Measurements from ENCODE around the gene SLC16A7.
A peak's percentile ranks its signal among the peaks of the same experiment; 100 is the strongest.
"Not testable (repeated sequence)": the region's sequence is repeated elsewhere in the genome, so short reads cannot be mapped to it uniquely, and the experiment has no call there.

Gene SLC16A7

GRCh38 chr12:59737725-59738463, 142.1 kb downstream of the SLC16A7 start:
- no peak for DNase-seq

DNA sequence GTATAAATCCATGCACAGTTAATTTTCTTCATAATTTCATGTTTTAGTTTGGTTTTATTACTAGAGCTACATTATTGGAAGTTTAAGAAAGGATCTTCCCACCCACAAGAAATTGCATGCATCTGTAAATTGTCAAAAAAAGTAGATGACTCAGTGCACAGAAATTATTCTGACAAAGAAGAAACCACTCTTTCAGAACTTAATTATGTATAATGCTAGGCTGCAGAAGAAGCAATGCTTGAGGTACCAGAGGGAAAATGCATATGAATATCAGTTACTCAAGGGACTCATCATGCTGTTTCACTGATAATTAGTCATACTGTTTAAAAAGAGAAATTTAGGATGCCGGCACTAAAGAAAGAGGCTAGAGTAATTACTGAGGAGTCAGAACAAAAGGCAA, 147.0 kb downstream of the SLC16A7 start:
- no peak for DNase-seq

GRCh38 chr12:59744564-59744963, 148.7 kb downstream of the SLC16A7 start:
- DNase-seq, result no peak

DNA sequence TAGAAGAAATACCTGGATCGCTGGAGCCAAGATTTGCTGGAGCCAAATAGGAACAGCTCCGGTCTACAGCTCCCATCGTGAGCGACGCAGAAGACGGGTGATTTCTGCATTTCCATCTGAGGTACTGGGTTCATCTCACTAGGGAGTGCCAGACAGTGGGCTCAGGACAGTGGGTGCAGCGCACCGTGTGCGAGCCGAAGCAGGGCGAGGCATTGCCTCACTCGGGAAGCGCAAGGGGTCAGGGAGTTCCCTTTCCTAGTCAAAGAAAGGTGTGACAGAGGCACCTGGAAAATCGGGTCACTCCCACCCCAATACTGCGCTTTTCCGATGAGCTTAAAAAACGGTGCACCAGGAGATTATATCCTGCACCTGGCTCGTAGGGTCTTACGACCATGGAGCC, 155.3 kb downstream of the SLC16A7 start:
- not testable (repeated sequence) for DNase-seq

DNA sequence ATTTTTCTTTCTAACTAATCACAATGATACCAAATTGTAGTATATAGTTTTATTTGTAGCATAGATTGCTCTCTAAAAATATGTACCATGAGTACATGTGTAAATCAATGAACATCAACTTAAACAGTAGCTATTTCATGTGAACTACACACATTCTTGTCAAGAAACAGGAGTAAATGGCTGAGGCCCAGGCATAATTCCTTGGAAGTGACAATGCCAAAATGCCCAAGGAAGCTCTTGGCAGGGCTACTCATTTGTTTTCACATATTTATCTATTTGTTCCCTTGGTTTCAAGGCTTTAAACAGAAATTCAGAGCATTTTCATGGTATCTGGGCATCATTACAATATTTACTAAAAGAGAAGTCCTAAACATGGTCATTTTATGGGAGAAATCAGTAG, 165.7 kb downstream of the SLC16A7 start:
- no peak for DNase-seq

DNA sequence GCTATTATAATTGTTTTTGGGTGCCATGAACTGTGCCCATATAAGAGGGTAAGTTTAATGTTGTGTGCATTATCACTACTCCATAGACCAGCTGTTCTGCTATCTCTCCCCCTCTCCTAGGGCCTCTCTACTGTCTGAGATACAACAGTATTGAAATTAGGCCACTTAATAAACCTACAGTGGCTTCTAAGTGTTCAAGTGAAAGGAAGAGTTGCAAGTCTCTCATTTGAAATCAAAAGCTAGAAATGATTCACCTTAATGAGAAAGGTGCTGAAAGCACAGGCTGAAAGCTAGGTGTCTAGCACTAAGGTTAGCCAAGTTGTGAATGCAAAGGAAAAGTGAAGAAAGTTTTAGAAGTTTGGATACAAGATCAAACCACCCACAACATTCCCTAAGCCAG, 168.0 kb downstream of the SLC16A7 start:
- DNase-seq, result no peak

GRCh38 chr12:59768031-59768430, 172.2 kb downstream of the SLC16A7 start:
- DNase-seq, result no peak

DNA sequence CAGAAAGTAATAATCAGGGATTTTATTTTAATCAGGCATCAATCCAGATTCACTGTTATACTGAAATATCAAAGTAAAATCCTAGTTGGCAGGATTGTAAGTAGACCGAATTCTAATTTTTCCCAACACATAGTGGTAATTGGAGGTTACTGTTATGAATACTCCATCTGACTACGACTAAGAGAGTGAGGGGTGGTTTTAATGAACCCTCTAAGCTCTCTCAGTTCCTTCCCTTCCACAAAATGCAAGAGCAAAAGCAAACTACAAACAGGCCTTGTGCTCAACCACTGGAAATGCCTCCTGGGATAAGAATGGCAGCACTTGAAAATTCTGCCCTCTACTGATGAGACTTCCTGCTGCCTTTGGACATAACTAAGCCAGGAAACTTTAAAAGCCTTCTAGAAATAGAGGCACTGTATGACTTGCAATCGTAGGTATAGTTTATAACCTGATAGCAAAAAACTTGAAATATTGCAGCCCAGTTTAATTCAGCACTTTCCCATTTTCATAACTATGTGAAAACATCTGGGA, 184.8 kb downstream of the SLC16A7 start:
- no peak for DNase-seq

- no peak for DNase-seq
Measured at GRCh38 chr12:59787610-59788009, 191.8 kb downstream of the SLC16A7 start.

DNA sequence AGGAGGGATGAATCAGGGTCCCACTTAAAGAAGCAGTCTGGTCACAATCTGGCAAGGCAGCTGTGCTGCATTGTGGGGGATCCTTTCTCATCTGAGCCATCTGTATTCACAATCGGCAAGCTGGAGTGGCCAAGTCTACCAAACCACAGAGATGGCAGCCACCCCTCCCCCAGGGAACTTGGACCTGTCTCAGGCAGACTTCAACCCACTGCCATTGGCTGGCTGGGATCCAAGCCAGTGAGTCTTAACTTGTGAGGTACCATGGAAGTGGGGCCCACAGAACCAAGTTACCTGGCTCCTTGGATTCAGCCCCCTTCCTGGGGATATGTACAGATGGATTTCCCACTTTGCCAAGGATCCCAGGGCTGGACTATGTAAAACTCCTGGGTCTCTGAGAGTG, 196.8 kb downstream of the SLC16A7 start:
- DNase-seq, result no peak

GRCh38 chr12:59803735-59804134, 207.9 kb downstream of the SLC16A7 start:
- DNase-seq, result no peak

DNA sequence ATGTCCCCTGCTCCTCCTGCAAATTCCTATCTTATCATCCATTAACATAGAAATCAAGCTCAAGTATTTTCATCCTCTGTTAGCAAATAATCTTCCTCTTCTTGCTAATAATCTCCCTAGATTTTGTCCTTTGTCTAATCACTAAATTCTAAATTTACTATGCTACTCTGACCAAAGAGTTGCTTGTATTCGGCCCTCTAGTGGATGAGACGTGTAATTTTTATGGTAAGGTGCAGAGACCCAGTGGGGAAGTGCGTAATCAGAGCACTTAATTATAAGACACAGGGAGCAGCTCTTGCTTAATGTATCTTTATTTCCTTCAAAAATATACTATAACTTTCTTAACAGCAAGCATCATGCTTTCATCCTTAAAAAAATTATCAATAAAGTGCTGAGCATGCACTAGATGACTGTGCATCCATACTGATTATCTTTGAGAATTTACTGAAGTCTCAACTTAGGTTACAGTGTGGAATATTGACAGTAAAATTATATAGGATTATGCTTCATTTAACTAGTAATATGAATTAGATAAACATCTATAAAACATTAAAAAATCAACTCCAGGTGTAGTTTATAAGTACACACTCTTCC, 212.6 kb downstream of the SLC16A7 start:
- DNase-seq, result peak; percentile 46

DNA sequence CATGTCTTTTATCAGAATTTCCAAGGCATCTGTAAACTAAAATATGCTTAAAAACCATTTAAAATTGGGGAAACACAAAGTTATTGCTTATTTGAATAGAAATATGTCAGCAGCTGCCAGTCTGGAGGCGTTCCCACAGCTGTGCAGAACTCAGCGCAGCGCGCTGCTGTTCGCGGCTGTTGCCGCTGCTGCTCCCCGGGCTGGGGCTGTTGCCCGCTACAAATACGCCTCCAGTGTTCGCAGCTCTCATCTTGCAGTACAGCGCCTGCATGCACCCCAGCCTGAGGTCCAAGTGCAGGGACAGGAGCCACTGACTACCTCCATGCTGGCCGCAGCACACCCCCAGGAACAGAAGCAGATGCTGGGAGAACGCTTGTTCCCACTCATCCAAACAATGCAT, 216.2 kb downstream of the SLC16A7 start:
- DNase-seq, result no peak

DNA sequence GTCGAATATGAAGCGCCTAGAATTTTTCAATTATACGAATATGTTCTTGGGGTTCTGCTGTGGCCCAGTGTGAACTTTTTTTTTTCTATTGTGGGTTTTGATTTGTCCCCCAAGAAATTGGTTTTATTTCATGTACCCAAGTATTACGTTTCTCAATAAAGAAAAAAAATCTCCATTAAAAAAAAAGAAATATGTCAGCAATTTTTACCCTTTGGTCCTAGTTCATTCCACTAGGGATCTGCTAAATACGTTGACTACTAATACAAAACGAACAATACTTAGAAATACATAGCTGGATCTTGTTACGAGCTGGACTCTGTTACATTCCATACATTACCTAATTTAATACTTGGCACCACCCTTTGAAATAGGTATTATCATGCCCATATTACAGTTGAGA, 216.9 kb downstream of the SLC16A7 start:
- no peak for DNase-seq

DNA sequence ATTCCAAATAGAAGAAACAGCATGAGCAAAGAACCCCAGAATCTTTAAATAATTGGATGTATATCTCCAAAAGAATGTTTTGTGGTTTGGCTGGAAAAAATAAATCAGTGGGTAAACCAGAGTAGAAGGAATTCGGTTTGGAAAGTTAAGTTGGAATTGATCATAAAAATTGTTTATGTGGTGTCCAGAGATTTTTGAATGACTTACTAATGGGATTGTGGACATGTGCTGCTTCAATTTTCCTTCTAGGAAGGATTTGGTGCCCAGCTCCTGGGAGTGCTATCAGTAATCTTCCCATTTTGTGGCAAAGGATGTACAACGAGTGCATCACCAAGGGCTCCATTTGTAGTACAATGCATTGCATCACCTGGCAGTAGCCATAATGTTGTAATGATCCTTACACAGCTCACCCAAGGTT, 224.8 kb downstream of the SLC16A7 start:
- no peak for DNase-seq

GRCh38 chr12:59823567-59823966, 227.7 kb downstream of the SLC16A7 start:
- no peak for DNase-seq

DNA sequence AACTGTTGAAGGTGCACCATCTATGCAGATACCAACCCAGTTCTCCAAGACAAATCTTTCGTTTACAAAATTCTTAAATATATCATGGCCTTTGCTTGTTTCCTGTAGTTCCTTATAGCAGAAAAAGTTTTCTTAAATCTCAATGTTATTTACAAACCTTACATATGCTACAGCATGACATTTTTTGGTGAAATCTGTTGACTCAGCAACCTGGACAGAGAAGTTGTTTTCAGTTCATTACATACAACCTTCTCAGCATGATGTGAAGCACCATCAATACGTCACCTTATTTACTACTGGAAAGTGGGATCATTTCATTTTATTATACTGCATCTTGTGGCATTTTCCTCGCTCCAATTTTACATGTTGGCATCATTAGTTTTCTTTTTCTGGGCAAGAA, 231.9 kb downstream of the SLC16A7 start:
- no peak for DNase-seq

DNA sequence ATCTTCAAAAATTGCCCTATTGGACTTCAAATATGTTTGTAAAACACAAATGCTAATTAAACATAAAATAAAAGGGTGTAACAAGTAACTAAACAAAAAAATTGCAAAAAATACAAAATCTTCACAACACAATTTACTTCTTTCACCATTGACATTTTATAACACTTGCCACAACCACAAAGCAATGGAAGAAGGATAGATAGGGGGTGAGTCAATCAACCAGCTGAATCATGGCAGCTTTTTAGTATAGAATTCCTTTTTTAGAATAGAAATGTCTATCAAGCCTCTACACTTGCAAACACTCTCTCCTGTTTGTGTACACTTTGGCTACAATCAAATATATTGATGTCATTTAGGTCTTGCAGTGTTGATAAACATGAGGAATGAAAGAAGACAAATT, 232.7 kb downstream of the SLC16A7 start:
- DNase-seq, result no peak

- DNase-seq, result no peak
Measured at GRCh38 chr12:59833408-59833807, 237.6 kb downstream of the SLC16A7 start.

GRCh38 chr12:59834659-59835474, 239.0 kb downstream of the SLC16A7 start:
- DNase-seq, result peak; percentile 32
